Heart right ventricle (tissue), 16 donors: Measurements from ENCODE around the gene NOB1. TPM values are rescaled to one million over a fixed set of nuclear protein-coding genes. Genes with fewer than 3 reads are reported as not detected.

Source experiments
- ATAC-seq, 8 donors: fragments of 200-7000 bp; cut with Tn5 transposase; one replicate each; pipeline ENCODE4 v1.9.1; 2020; ENCODE audit warnings: mild to moderate bottlenecking in 8 of 8, moderate library complexity in 8 of 8, moderate number of reproducible peaks in 1 of 8
- DNase-seq, 2 donors: peaks; one replicate each; pipeline ENCODE4 v3.0.0-alpha.2; 2020
- H3K27ac ChIP-seq, 10 donors: fragments of 200-600 bp; sonication (generic) in 2 of 10; one replicate each; pipeline versions ENCODE4 v1.5.0 to v1.8.0; 2020 to 2022; ENCODE audit warnings: mild to moderate bottlenecking in 3 of 10
- H3K27me3 ChIP-seq, 7 donors: fragments of 200-600 bp; one replicate each; pipeline ENCODE4 v1.8.0; 2021 to 2022; ENCODE audit warnings: mild to moderate bottlenecking in 2 of 7
- H3K36me3 ChIP-seq, 9 donors: fragments of 200-600 bp; sonication (generic) in 1 of 9; one replicate each; pipeline versions ENCODE4 v1.5.0 to v1.8.0; 2020 to 2022; ENCODE audit warnings: mild to moderate bottlenecking in 2 of 9
- H3K4me1 ChIP-seq, 9 donors: fragments of 200-600 bp; sonication (generic) in 1 of 9; one replicate each; pipeline versions ENCODE4 v1.5.0 to v1.8.0; 2020 to 2022; ENCODE audit warnings: mild to moderate bottlenecking in 4 of 9
- H3K4me3 ChIP-seq, 10 donors: fragments of 200-600 bp; sonication (generic) in 2 of 10; one replicate each; pipeline versions ENCODE4 v1.5.0 to v1.8.0; 2020 to 2022; ENCODE audit warnings: mild to moderate bottlenecking in 7 of 10, moderate library complexity in 2 of 10
- H3K9me3 ChIP-seq, 11 donors: fragments of 200-600 bp in 10 of 11; sonication (generic) in 2 of 11; one replicate each; pipeline versions ENCODE4 v1.5.0 to v1.8.0; 2013 to 2022; ENCODE audit warnings: mild to moderate bottlenecking in 2 of 11, control low read depth in 1 of 11, moderate library complexity in 1 of 11
- WGBS, 2 donors: extraction: QIAGEN DNeasy Blood & Tissue Kit; methylation state at CpG; one replicate each; pipeline ENCODE4 v1.1.7; 2013; ENCODE audit warnings: inconsistent platforms in 1 of 2; 5-methylcytosine and 5-hydroxymethylcytosine counted together
- intact Hi-C, 10 donors: fragments of 100-400 bp; cut with DNase I; formaldehyde crosslinking; loops; one replicate each; pipeline versions ENCODE4 v1.11.1 to v1.14.2; 2022
- polyA plus RNA-seq, 2 donors: library from polyadenylated mRNA; stranded (reverse); fragments of 200-250 nt; gene quantifications; one replicate each; pipeline ENCODE4 v1.2.3, GENCODE V29; 2013
- total RNA-seq, 10 donors: library from RNA; stranded (reverse); fragmentation: NEBNext Ultra II Directional in 3 of 10; extraction: Animal tissue kit (Norgen Biotek cat#: 25700) in 3 of 10; gene quantifications; one replicate each; pipeline versions ENCODE4 v1.2.1 to v1.2.4, GENCODE V29; 2021 to 2023
- TF ChIP-seq, protein P1 (sequence below), 9 donors: fragments of 200-600 bp; sonication (generic) in 2 of 9; IDR thresholded peaks; one replicate each; pipeline versions ENCODE4 v1.5.0 to v1.8.0; 2021 to 2022; ENCODE audit warnings: antibody characterized with exemption in 9 of 9, mild to moderate bottlenecking in 5 of 9, moderate library complexity in 1 of 9
- donor health status: Arrhythmogenic right ventricular cardiomyopathy.
- donor health status: ischemic (EF 13 %, LVEDD 7.1; RV severe dilation, severe dysfunction).
- donor health status: healthy with polysubstance abuse.
- donor health status: DM: no; HTN: yes; CAD: no.
- donor health status: DM: no; HTN: no; CAD: no.
- donor health status: ischemic (EF 25% LVEDD 6.9; RV normal size, moderate dysfunction).
- donor health status: ischemic (EF 25% LVEDD 5.7; RV mildly dilated, moderate dysfunction).
- donor health status: healthy.
- donor health status: DM: yes; HTN: yes; CAD: no.
- donor health status: Ischemic cardiomyopathy.
- donor health status: ischemic (EF 35%, LVEDD 5.7; RV mildly dilated, moderate dysfunction).
- donor health status: nonischemic (EF 11% LVEDD 7.7; RV severe dilation, severe dysfunction).
- donor health status: DM: yes; HTN: yes; CAD: no.
- donor health status: PGD.
- donor health status: ischemic (EF 29% LVEDD 5.4; RV normal size, mild dysfunction).
- donor health status: nonischemic (EF 23%, LVEDD 6.1; RV moderate dilation, normal function).

Gene NOB1
- total and polyA plus RNA-seq, 12 donors: 5.4 to 23.4 (median 15.6) TPM

DNA sequence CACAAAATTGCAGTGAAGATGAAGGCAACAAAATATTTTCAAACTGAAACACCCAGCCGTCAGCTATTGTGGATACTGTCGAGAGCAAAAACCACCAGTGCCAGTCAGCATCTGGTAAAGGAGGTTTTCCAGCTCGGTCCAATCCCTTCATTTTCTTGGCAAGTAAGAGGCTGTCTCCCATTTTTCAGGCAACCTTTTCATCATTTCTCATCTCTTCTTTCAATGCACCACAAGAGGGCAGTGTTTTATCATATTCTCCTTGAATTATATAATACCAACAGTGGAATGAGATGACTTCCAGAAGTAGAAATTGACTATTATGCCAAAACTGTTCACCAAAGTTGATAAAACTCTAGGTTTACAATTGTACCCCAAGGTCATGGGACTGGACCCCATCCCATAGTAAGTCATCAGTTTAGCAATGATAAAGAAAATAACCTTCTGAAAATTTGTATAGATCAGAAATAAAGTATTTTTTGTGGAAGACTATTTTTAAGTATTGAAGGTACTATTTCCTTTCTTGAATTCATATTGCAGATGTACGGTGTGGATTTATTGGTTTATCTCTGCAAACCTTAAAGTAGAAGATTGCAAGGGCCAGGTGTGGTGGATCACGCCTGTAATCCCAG is 45.2 kb downstream of the NOB1 start:
- Histone ChIP-seq H3K27me3 (no peaks in the 10 kb centered on the region), H3K36me3 (peaks cover 0 to 82% (median 14%) of the 10 kb centered on the region in 9 donors), H3K4me1 (peaks cover 0 to 10% (median 5%) of the 10 kb centered on the region in 9 donors), H3K4me3 (no peak overlapping the region), H3K27ac (peak overlapping the region in 4 of 10 donors; percentile 3 to 59 (median 34)), H3K9me3 (no peaks in the 10 kb centered on the region)
- WGBS, 2 donors: 45 to 54% methylated on average over 5 of the region's 5 CpGs
- DNase-seq (no peak), ATAC-seq (peak in 6 of 8 donors; percentile 34 to 73 (median 56))
- TF ChIP-seq, protein P1, sequence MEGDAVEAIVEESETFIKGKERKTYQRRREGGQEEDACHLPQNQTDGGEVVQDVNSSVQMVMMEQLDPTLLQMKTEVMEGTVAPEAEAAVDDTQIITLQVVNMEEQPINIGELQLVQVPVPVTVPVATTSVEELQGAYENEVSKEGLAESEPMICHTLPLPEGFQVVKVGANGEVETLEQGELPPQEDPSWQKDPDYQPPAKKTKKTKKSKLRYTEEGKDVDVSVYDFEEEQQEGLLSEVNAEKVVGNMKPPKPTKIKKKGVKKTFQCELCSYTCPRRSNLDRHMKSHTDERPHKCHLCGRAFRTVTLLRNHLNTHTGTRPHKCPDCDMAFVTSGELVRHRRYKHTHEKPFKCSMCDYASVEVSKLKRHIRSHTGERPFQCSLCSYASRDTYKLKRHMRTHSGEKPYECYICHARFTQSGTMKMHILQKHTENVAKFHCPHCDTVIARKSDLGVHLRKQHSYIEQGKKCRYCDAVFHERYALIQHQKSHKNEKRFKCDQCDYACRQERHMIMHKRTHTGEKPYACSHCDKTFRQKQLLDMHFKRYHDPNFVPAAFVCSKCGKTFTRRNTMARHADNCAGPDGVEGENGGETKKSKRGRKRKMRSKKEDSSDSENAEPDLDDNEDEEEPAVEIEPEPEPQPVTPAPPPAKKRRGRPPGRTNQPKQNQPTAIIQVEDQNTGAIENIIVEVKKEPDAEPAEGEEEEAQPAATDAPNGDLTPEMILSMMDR (IDR thresholded peaks at IDR 0.05): peak; percentile 35 to 80 (median 71)
- intact Hi-C loops: loop anchor here (1.0 to 10.0 kb wide), 6 partner anchors 43 to 315 kb away; partner anchors contain the start of gene NOB1 (in 9 of the 10)

DNA sequence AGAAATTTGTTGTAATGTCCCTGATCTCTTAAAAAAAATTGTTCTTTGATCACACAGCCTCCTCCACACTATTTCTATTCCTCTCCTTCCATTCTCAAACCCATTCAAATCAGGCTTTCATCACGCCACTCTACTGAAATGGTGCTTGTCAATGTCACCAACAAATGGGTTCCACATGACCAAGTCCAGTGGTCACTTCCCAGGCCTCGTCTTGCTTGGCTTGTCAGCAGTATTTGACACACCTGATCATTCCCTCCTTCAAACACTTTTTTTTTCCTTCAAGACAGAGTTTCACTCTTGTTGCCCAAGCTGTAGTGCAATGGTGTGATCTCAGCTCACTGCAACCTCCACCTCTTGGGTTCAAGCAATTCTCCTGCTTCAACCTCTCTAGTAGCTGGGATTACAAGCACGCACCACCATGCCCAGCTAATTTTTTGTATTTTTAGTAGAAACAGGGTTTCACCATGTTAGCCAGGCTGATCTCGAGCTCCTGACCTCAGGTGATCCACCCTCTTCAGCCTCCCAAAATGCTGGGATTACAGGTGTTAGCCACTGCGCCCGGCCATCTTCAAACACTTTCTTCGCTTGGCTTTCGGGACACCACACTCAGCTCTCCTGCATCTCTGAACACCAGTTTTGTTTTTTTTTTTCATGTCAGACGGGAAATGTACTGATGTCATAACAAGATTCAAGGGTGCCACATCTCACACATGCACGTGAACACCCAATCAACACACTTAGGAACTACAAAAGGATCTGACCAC is 46.6 kb downstream of the NOB1 start:
- Histone ChIP-seq H3K4me1 (peaks cover 0 to 10% (median 5%) of the 10 kb centered on the region in 9 donors), H3K27ac (no peak overlapping the region), H3K36me3 (peaks cover 0 to 83% (median 13%) of the 10 kb centered on the region in 9 donors), H3K4me3 (no peak overlapping the region), H3K27me3 (no peaks in the 10 kb centered on the region), H3K9me3 (no peaks in the 10 kb centered on the region)
- ATAC-seq: no peak
- 85 to 89% methylated on average over 10 of the region's 10 CpGs for WGBS, 2 donors
- intact Hi-C loops: loop anchor here in 6 of 10 donors (2.0 to 10.0 kb wide), 3 partner anchors 47 to 313 kb away; partner anchors contain the start of gene NOB1 (in 3 of the 6)
- TF ChIP-seq, protein P1 (IDR thresholded peaks at IDR 0.05): no peak
- DNase-seq: no peak

DNA sequence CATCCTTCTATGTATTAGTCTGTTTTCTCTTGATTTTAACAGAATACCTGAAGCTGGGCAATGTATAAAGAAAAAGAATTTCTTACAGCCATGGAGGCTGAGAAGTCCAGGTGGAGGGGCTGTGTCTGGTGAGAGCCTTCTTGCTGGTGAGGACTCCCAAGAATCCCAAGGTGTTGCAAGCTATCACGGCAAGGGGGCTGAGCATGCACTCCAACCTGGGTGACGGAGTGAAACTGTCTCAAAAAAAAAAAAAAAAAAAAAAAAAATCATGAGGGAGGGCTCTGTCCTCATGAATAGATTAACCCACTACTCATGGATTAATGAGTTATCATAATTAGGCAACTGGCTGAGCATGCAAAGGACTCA is 47.8 kb downstream of the NOB1 start:
- no peak for DNase-seq
- Histone ChIP-seq H3K9me3 (no peaks in the 10 kb centered on the region), H3K27ac (no peak overlapping the region), H3K4me3 (no peak overlapping the region), H3K4me1 (peaks cover 0 to 10% (median 5%) of the 10 kb centered on the region in 9 donors), H3K27me3 (no peaks in the 10 kb centered on the region), H3K36me3 (peaks cover 0 to 83% (median 2%) of the 10 kb centered on the region in 9 donors)
- TF ChIP-seq, protein P1 (IDR thresholded peaks at IDR 0.05): no peak
- ATAC-seq: no peak
- 89 to 93% methylated on average over 2 of the region's 2 CpGs for WGBS, 2 donors
- intact Hi-C loops: loop anchor here in 4 of 10 donors (5.0 to 10.0 kb wide), 2 partner anchors 310 to 312 kb away; no protein-coding TSS in a partner anchor

DNA sequence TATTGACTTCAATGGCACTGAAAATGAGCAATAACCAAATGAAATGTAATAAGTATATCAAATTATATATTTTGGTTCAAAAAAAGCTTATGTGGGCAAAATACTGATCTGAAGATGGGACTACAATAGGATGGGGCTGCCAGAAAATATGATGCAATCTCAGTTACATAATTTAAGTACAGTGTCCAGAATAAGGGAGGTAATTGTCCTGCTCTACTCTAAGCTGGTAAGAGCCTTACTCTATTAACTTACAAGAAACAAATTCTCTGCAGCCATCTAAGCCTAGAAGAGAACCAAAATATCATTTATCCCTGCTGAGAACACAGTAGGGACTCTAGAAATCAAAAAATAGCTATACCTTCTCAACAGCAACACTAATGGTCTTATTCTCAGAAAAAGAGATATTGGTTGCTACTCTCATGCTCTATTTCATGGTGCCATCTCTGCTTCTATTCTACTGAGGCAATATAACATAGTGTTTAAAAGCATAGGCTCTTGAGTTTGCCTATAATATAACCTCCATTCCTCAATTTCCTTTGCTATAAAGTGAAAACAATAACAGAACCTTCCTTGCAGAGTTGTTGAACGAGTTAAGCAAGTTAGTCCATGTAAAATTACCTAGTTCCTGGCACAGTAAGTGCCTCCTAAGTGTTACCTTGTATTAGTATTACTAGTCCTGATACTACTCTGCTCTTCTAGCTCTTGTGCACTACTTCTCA is 48.3 kb downstream of the NOB1 start:
- H3K36me3 ChIP-seq: peaks cover 0 to 83% (median 0%) of the 10 kb centered on the region in 9 donors
- WGBS, 2 donors: 89% methylated on average over 1 of the region's 1 CpG
- H3K4me3 ChIP-seq: no peak overlapping the region
- TF ChIP-seq, protein P1 (IDR thresholded peaks at IDR 0.05): no peak
- no peak for DNase-seq
- intact Hi-C loops: loop anchor here in 4 of 10 donors (5.0 to 10.0 kb wide), 2 partner anchors 309 to 312 kb away; no protein-coding TSS in a partner anchor
- no peaks in the 10 kb centered on the region for H3K27me3 ChIP-seq
- H3K27ac ChIP-seq: peak overlapping the region in 1 of 10 donors; percentile 28
- H3K9me3 ChIP-seq: no peaks in the 10 kb centered on the region
- peak in 2 of 8 donors; percentile 37 to 66 for ATAC-seq
- peaks cover 0 to 10% (median 5%) of the 10 kb centered on the region in 9 donors for H3K4me1 ChIP-seq
